K562 (cell line): ENCODE results near the gene KRT75.

Experiments used
- CTCF ChIP-seq, 3 experiments: IDR thresholded peaks in 2 of 3; conservative IDR thresholded peaks in 1 of 3; 2 replicates each; pipeline ENCODE4 v1.5.1; 2011 to 2012; ENCODE audit warnings: low read length in 3 of 3, mild to moderate bottlenecking in 3 of 3, control low read depth in 2 of 3, improper control_type of control experiment in 1 of 3, inconsistent platforms in 1 of 3, low read depth in 1 of 3, mixed read lengths in 1 of 3, moderate library complexity in 1 of 3; ENCODE audit not compliant: insufficient read depth in 2 of 3
- MNT ChIP-seq, 2 experiments: fragments of 450-650 bp; conservative IDR thresholded peaks; 2 replicates each; pipeline ENCODE4 v1.6.1; 2017; ENCODE audit warnings: mild to moderate bottlenecking in 2 of 2, moderate library complexity in 2 of 2
- RNF2 ChIP-seq: sonication (generic); IDR thresholded peaks from 2 replicates; pipeline ENCODE4 v1.6.1; 2016
- XRCC5 ChIP-seq: fragments of 200-400 bp; formaldehyde crosslinking; IDR thresholded peaks from 2 replicates; pipeline ENCODE4 v1.6.1; 2017; ENCODE audit warnings: low read depth, mild to moderate bottlenecking, low read length

- no peak for TF ChIP-seq CTCF (IDR thresholded peaks at IDR 0.05 in 2 of 3, conservative IDR thresholded peaks at IDR 0.05 in 1 of 3; ENCODE audit: insufficient read depth in 2 of 3, low read depth in 1 of 3, low read length in 3 of 3)
- TF ChIP-seq MNT (conservative IDR thresholded peaks at IDR 0.05) = no peak
- no peak for TF ChIP-seq RNF2
- no peak for TF ChIP-seq XRCC5
These were observed 22.4 kb downstream of the KRT75 start for GRCh38 chr12:52411815-52412214.
